Measurements from ENCODE around the gene AOPEP.

Gene AOPEP

GRCh38 chr9:94794476-94795167 lies 68.1 kb downstream of the AOPEP start:
- no peak for TF ChIP-seq CTCF (IDR thresholded peaks at IDR 0.05; ENCODE audit: low read depth, low read length)
- no peak for DNase-seq (ENCODE audit: extremely low read depth, low read depth)

GRCh38 chr9:94796687-94797086 lies 70.2 kb downstream of the AOPEP start:
- TF ChIP-seq CTCF (IDR thresholded peaks at IDR 0.05; ENCODE audit: low read depth, low read length) = no peak
- DNase-seq (ENCODE audit: extremely low read depth, low read depth) = no peak

GRCh38 chr9:94798201-94798600 lies 71.7 kb downstream of the AOPEP start:
- no peak for DNase-seq (ENCODE audit: extremely low read depth, low read depth)
- TF ChIP-seq CTCF (IDR thresholded peaks at IDR 0.05; ENCODE audit: low read depth, low read length) = no peak

- no peak for TF ChIP-seq CTCF (IDR thresholded peaks at IDR 0.05; ENCODE audit: low read depth, low read length)
- no peak for DNase-seq (ENCODE audit: extremely low read depth, low read depth)
Observed at GRCh38 chr9:94798708-94799107, 72.2 kb downstream of the AOPEP start.

- TF ChIP-seq CTCF (IDR thresholded peaks at IDR 0.05; ENCODE audit: low read depth, low read length) = no peak
- no peak for DNase-seq (ENCODE audit: extremely low read depth, low read depth)
Observed at GRCh38 chr9:94799578-94800264, 73.2 kb downstream of the AOPEP start.

GRCh38 chr9:94800424-94801117 lies 74.1 kb downstream of the AOPEP start:
- no peak for TF ChIP-seq CTCF (IDR thresholded peaks at IDR 0.05; ENCODE audit: low read depth, low read length)
- no peak for DNase-seq (ENCODE audit: extremely low read depth, low read depth)

- TF ChIP-seq CTCF (IDR thresholded peaks at IDR 0.05; ENCODE audit: low read depth, low read length) = no peak
- DNase-seq (ENCODE audit: extremely low read depth, low read depth) = no peak
Observed at GRCh38 chr9:94801234-94801633, 74.7 kb downstream of the AOPEP start.
